ENCODE results near the gene CPED1. TPM values are rescaled to one million over a fixed set of nuclear protein-coding genes. Genes with fewer than 3 reads are reported as not detected.

Gene CPED1
- total and polyA plus RNA-seq, 2 experiments from 2014 or later, result 0.17 to 0.47 TPM

DNA sequence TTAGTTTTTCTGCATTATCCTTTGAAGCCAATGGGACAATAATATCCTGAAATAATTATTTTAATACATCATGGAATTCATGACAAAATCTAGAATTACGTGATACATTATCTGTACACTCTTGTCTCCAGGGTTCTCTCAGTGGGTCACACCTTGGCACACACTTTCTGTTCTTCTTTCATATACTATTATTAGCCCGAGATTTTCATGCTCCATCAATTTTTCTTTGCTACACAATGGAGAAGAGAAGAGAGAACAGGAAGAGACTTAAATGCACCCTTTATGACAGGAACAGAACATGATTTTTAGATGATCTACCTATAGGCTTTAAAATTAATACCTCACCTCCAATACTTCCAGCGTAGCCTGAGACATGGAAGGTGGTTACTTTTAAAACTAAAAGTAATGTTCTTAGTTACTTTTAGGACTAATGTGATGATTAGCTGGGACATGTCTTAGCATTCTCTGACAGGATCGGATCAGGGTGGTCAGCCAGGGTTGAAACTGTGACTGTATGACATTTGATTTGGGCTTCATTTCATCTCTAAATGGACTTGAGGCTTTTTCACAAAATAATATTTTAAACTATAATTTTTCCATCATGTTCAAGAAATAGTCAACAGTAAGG, 192.0 kb downstream of the CPED1 start (continued):
- no peak for TF ChIP-seq ZNF462 (CRISPR knock-in tag; IDR thresholded peaks at IDR 0.05)
- TF ChIP-seq ETS1 (IDR thresholded peaks at IDR 0.05), result no peak

- Histone ChIP-seq H3K9me2 (ENCODE audit: insufficient read depth) (no peaks in the 10 kb centered on the region), H3K4me3 (no peak overlapping the region), H3K27ac (ENCODE audit: low read depth) (no peak overlapping the region), H3K79me2 (replicated peaks; ENCODE audit: insufficient read depth) (no peaks in the 10 kb centered on the region), H4K20me1 (replicated peaks; ENCODE audit: insufficient read depth) (no peaks in the 10 kb centered on the region), H3K4me2 (no peak overlapping the region), H3K36me3 (ENCODE audit: insufficient read depth) (no peaks in the 10 kb centered on the region), H2AFZ (no peak overlapping the region), H3K4me1 (ENCODE audit: insufficient read depth) (no peaks in the 10 kb centered on the region), H3F3A (replicated peaks; ENCODE audit: low read depth) (no peaks in the 10 kb centered on the region), H3K27me3 (ENCODE audit: insufficient read depth) (no peaks in the 10 kb centered on the region)
- Mint-ChIP-seq H3K4me3 (no peak overlapping the region), H3K9me3 (no peaks in the 10 kb centered on the region), H3K27ac (no peak overlapping the region), H3K27me3 (ENCODE audit: insufficient read depth, low read depth, poor library complexity) (no peaks in the 10 kb centered on the region), H3K36me3 (ENCODE audit: low read depth) (no peaks in the 10 kb centered on the region), H3K4me1 (no peaks in the 10 kb centered on the region)
- no peak for ATAC-seq
- no peak for DNase-seq (ENCODE audit: low spot score)
- no peak for TF ChIP-seq ZNF462 (CRISPR knock-in tag; IDR thresholded peaks at IDR 0.05)
- TF ChIP-seq EZH2phosphoT487 (IDR thresholded peaks at IDR 0.05; ENCODE audit: unreplicated experiment), result no peak
- no peak for TF ChIP-seq POLR2AphosphoS5 (IDR thresholded peaks at IDR 0.05; ENCODE audit: low read depth)
- TF ChIP-seq STAT1 (IDR thresholded peaks at IDR 0.05; ENCODE audit: unreplicated experiment), result no peak
- TF ChIP-seq CTCF (conservative IDR thresholded peaks at IDR 0.05; ENCODE audit: low read depth in 2 of 2), result no peak
Measured at GRCh38 chr7:121181357-121181756, 192.8 kb downstream of the CPED1 start.

All from GM23338 (cell line).